GM15510 (cell line): Measurements from ENCODE around the gene CAPN13.

Source experiments
- POLR2A ChIP-seq: IDR thresholded peaks from 3 replicates; pipeline ENCODE4 v1.6.1; 2011; ENCODE audit warnings: borderline replicate concordance; ENCODE audit not compliant: insufficient read length; ENCODE audit errors: extremely low read depth

The CAPN13 gene

DNA sequence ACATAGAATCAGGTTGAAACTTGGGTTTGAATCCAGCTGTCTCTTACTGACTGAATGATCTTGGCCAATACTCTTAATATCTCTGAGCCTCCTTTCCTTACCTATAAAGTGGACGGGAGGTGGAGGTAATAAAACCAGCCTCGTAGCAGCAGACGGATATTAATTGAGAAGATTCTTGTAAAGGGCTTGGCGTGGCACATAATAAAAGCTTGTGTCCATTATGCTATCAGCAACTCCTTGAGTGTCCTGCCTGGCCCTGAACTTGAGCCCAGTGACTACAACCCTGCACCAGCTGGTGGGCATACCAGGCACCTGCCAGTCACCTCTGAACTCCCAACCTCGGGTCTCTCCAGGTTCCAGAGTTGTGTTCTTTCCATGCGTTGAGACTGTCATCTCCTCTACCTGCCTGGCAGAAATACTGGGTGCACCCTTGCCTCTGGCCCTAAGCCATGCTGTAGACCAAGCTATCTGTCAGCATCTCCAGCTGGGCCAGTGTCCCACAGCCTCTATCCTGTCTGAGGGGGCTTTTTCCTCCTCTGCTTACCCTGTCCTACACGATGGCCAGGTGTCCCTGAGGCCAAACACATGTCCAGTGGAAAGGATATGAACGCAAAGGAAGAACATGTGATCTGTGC is 9.7 kb downstream of the CAPN13 start:
- TF ChIP-seq POLR2A: no peak

DNA sequence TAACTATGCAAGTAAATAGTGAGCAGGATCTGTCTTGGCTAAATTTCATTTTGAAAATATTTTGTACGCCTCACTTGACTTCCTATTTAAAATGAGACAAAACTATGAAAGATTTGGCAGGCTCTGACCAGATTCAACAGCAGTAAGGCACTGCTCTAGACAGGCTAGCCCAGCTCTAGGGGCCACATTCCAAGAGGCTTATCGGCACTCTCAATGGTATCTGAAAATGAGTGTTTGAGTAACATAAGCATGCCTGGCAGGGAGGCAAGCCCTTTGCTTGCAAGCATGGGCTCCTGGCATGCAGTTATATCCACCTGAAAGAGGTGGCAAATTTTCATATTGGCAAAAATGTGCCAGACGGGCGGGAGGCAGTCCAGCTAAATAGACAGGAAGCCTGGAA is 10.5 kb downstream of the CAPN13 start:
- no peak for TF ChIP-seq POLR2A

DNA sequence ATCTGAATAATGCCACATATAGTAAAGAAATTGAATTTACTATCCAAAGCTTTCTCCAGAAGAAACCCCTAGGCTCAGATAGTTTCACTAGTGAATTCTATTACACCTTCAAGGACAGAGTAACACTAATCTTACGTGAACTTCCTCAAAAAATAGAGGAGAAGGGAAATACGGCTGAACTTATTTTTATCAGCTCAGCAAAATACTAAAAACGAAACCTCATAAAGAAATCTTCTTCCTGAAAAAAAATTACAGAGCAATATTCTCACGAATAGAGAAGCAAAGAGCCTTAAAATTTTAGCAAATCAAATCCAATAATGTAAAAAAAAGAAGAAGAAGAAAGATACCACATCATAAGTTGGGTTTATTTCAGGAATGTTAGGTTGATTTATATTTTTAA is 14.7 kb downstream of the CAPN13 start:
- no peak for TF ChIP-seq POLR2A

DNA sequence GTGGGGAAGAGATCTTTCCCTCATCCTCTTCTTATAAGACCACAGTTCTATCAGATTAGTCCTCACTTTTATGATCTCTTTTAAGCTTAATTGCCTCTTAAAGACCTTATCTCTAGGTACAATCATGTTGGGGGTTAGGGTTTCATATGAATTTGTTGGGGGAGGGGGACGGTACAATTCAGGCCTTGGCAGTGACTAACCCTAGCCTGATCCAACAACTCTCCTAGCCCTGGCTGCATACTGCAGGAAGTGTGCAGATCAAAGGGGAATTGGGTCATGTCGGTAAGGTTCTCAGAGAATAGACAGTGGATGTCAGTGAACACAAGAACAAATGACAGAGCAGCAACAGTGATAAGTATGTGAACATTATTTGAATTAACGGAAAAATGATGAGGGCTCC is 16.4 kb downstream of the CAPN13 start:
- TF ChIP-seq POLR2A: no peak

DNA sequence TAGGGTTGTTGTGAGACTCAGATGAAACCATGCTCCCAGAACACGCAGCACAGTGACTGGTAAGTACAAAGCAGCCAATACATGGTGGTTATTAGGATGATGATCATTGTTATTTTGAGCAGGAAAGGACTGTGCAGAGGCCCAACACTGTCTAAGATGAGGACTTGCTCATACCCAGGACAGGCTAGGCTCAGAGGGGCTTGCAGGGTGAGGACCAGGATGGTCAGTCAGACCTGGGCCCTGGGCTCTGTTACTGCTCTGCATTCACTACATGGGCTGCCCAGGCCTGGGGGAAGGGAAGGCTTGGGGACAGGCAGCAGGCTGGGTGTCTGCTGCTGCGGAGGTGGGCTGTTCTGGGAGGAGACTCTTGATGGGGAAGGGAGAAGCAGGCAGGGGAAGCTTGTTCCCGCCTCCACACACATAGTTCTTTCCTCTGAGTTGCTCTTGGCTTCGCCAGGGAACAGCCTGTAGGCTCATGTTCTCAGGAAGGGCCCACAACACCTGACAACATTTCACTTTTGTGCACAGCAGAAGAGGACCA is 17.5 kb downstream of the CAPN13 start:
- no peak for TF ChIP-seq POLR2A

DNA sequence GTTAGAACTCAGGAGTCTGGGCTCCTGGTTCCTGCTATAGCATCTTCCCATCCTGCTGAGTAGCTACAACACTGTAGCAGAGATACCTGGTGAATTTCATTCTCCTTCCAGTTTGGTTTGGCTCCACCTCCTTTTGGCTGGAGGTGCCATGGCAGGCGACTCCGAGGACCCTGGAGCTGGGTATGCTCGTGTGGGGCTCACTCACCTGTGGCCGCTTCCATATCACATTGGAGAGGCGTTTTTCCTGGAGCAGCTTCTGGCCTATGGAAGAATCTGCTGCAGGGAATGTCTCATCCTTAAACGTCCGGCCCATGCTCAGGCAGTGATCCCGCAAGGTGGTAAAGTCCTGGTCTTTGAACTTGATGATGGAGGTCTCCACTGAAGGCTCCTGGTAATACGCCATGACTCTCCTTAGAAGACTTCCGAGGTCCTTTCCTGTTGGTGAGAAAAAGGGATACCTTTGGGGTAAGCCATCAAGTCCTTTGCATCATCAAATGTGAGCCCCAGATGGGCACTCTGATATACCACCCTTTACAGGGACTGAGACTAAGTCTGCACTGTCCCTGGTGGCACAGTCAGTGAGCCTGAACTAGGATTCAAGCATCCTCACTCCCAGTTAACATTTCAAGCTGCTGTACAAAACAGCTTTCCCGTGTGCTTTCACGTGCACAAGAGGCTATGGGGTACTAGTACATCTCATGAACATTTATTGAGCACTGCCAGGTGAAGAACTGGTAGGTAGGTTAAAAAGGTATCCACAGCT is 20.1 kb downstream of the CAPN13 start:
- no peak for TF ChIP-seq POLR2A

DNA sequence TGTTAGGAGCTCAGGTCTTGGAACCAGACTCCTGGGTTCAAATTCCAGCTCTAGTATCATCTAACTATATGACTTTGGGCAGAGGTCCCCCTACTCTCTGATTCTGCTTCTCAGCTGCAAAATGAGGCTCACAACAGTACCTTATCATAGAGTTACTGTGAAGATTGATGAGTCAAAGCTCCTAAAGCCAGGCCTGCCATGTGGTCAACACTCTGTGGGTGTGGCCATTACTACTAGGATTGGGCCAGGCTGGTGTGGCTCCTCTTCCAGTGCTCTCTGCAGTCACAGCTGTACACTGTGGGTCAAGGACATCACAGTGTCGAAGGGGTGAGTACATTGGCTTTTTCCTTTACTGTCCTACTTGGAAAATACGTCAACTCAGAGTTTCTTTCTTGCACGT is 22.6 kb downstream of the CAPN13 start:
- no peak for TF ChIP-seq POLR2A

DNA sequence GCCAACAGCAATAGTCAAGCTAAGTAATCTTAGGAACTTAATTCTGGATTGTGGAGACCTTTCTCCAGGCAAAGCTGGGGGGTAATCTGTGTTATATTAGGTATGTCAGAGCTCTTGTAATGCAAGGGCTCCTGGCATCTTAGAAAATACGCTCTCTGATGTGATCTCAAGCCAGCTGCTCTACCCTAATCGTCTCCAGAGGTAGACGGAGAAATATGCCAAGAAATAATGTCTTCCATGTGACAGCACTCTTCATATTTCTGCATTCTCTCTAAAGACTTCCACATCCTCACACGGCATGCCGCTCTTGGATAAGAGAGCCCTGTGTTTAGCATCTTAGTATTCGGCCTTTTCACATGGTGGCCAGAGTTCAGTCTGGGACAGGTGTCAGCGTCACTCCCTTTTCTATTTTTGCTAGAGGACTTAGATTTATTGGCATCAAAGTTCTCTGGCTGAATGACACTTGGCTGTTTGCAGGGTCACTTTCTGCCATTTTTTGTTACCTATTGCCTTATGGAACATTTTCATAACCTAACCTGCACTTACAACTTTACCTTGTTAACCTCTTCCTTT is 25.2 kb downstream of the CAPN13 start:
- no peak for TF ChIP-seq POLR2A

DNA sequence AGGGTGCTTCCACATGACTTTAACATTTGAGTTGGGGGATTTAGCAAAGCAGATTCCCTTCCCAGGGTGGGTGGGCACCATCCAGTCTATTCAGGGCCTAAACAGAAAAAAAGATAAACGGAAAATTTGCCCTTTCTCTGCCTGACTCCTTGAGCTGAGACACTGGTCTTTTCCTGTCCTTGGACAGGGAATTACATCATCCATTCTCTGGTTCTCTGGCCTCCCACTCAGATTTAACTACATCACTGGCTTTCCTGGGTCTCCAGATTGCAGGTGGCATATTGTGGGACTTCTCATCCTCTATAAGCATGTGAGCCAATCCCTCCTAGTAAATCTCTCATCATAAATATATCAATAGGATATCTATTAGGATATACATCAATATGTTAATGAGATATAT is 25.8 kb downstream of the CAPN13 start:
- no peak for TF ChIP-seq POLR2A

DNA sequence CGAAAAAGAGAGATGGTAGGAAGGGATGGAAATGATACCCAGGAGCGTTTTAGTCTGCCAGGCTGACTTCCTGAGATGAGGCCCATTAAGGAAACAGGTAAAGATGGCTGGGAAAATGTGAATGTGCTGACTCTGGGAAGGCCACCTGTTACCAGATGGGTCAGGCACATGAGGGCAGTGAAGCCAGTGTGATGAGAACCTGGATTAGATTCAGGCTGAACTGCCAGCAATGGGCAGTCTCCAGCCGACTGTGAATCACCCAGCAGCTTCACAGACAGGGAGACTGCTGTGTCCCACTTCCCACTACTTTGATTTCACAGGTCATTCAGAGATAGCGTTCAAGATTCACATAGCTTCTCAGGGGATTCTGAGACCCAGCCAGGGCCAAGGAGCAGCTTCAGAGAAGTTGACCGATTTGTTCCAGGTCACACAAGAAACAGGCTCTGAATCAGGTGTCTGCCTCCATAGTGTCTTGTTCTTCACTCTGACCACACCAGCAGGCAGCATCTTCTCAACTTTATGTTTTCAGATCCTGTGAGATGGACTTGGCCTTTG is 26.4 kb downstream of the CAPN13 start:
- no peak for TF ChIP-seq POLR2A

DNA sequence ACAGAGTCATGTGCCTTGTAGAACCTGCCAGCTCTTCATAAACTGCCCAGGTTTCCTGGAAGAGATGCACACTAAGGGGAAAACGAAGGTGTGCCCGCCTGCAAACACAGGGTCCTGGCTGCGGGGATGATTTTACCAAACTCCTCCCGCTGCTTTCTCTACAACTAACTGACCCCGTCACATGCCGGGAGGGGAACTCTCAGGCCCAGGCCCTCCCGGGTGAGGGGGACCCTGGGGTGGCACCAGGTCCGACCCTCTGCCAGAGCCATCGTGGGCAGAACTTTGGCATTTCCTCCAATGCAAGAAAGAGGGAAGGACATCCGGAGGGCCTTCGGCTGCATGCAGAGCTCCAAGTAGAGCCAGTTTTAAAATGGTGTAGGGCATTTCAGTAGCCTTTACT is 28.6 kb downstream of the CAPN13 start:
- no peak for TF ChIP-seq POLR2A

DNA sequence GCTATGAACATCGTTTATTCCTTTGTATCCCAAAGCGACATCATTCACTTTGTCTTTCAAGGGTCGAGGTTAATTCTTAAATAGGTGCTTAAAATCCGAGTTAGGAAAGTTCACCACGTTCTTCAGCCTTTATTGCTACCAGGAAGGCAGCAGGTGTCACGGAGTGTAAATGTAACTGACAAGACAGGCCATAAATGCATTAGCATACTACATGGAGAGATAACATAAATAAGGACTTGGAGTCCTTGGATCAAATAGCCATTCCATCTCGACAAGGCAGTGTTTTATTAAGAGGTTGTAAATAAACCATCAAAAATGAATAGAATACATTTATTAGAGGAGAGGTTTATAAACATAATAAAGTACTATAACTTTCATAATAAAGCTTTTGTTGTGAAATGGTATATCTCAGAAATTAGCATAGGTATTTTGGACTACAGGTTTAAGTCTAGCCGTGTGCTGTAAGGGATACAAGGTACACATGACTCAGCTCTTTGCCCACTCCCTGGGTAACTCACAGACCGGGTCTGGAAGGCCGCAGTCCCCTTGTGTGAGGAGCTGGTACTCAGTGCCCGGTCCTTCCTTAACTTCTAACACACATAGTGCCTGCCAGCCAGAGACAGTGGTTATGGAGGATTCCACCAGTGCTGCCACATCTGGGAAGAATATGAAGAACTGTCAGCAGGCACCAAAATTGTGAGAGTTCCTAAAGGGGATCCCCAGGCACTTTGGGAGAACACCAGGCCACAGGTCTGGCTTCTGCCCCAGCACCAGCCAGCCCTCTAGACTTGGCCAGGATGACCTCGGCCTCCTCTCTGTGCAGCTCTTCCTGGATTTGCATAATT is 29.4 kb downstream of the CAPN13 start:
- no peak for TF ChIP-seq POLR2A

DNA sequence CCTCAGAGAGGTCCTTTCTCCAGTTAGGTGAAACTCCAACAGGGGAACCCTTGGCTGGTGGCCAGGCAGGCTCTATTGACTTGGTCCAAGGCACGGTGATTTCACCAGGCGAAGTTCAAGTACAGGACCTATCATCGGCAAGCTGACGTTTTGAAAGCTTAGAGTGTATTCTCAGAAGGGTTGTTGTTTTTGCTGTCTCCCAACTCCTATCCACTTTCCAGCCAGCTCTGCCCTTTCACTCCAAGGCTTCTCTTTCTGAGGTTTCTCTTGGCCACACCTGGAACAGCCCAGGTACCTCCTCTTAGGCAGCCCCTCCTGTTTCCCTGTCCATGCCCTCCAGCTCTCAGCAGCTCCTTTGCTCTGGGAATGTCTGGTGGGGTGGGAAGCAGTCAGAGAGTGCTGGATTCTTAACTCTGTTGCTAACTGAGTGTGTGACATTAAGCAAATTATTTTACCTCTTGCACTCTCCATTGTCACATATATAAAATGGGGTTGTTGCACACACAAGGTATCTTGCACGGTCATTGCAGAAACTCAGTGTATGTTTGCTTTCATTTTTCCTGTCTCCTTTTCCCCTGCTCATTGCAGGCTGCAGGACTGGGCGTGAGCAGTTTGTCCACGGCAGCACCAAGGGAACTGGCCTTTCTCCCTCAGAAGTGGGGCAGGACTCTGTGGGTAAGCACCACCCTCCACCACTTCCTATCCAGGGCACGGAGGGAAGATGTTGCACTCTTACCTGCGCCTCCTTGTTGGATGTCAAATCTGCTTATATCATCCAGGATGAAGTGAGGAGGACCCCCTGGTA is 30.2 kb downstream of the CAPN13 start:
- TF ChIP-seq POLR2A: no peak

DNA sequence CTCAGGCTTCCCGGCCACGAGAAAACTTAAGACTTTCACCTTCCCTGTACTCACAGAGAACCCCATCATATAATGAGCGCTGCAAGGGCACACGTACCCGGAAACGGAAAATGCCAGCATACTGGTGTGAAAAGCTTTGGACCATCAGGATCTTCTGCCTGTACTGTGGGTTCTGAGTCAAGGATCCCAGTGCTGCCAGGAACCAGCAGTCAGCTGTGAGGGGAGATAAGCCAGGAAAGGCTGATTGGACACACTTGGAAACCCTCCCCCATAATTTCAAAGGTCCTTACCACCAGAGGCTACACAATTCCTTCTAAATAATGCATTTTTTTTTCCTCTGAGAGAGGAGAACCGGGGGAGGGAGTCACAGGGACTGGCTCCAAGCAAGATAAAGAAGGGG is 31.4 kb downstream of the CAPN13 start:
- TF ChIP-seq POLR2A: no peak
